ENCODE measurements around the gene CCDC188. TPM values are rescaled to one million over a fixed set of nuclear protein-coding genes. Genes with fewer than 3 reads are reported as not detected.
"Not testable (repeated sequence)": the region's sequence is repeated elsewhere in the genome, so short reads cannot be mapped to it uniquely, and the experiment has no call there.

CCDC188 gene
- total RNA-seq, 4 donors from 2014 or later: 2.1 TPM; not detected in 3

- H3K27ac ChIP-seq: no peak overlapping the region
- no peak for DNase-seq
These were observed 9.2 kb upstream of the CCDC188 start for GRCh38 chr22:20160041-20160440.

GRCh38 chr22:20159531-20159930 is 8.7 kb upstream of the CCDC188 start:
- H3K9me3 ChIP-seq, H3K27ac ChIP-seq, H3K4me3 ChIP-seq, H3K36me3 ChIP-seq, DNase-seq: not testable (repeated sequence)
- H3K4me1 ChIP-seq: peaks cover 0 to 11% (median 0%) of the 10 kb centered on the region in 3 donors
- intact Hi-C loops (cut with DNase I): loop anchor here (2.0 kb wide), 1 partner anchor 125 kb away; no protein-coding TSS in a partner anchor
- peaks cover 0 to 51% (median 0%) of the 10 kb centered on the region in 4 donors for H3K27me3 ChIP-seq
- WGBS, 2 donors: 80% methylated on average over 1 of the region's 14 CpGs; no CpG with 5 or more reads in 1 of the 2 donors

More at GRCh38 chr22:20160041-20160440, 9.2 kb upstream of the CCDC188 start:
- Histone ChIP-seq H3K36me3 (no peaks in the 10 kb centered on the region), H3K4me3 (no peak overlapping the region), H3K27me3 (peaks cover 0 to 46% (median 0%) of the 10 kb centered on the region in 4 donors), H3K9me3 (no peaks in the 10 kb centered on the region), H3K4me1 (peaks cover 0 to 11% (median 0%) of the 10 kb centered on the region in 3 donors)
- intact Hi-C loops (cut with DNase I): loop anchor here (10.0 kb wide), 1 partner anchor 65 kb away; no protein-coding TSS in a partner anchor
- TF ChIP-seq, protein P1, sequence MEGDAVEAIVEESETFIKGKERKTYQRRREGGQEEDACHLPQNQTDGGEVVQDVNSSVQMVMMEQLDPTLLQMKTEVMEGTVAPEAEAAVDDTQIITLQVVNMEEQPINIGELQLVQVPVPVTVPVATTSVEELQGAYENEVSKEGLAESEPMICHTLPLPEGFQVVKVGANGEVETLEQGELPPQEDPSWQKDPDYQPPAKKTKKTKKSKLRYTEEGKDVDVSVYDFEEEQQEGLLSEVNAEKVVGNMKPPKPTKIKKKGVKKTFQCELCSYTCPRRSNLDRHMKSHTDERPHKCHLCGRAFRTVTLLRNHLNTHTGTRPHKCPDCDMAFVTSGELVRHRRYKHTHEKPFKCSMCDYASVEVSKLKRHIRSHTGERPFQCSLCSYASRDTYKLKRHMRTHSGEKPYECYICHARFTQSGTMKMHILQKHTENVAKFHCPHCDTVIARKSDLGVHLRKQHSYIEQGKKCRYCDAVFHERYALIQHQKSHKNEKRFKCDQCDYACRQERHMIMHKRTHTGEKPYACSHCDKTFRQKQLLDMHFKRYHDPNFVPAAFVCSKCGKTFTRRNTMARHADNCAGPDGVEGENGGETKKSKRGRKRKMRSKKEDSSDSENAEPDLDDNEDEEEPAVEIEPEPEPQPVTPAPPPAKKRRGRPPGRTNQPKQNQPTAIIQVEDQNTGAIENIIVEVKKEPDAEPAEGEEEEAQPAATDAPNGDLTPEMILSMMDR (IDR thresholded peaks at IDR 0.05): no peak
- TF ChIP-seq POLR2A (IDR thresholded peaks at IDR 0.05): no peak
- WGBS, 2 donors: 60 to 74% methylated on average over 6 of the region's 10 CpGs

GRCh38 chr22:20159076-20159475 is 8.2 kb upstream of the CCDC188 start:
- no peak overlapping the region for H3K27ac ChIP-seq
- H3K27me3 ChIP-seq: peaks cover 0 to 55% (median 0%) of the 10 kb centered on the region in 4 donors
- intact Hi-C loops (cut with DNase I): loop anchor here (2.0 kb wide), 1 partner anchor 126 kb away; no protein-coding TSS in a partner anchor
- H3K4me3 ChIP-seq: no peak overlapping the region
- 20 to 40% methylated on average over 1 to 3 of the region's 9 CpGs for WGBS, 2 donors
- peaks cover 0 to 11% (median 0%) of the 10 kb centered on the region in 3 donors for H3K4me1 ChIP-seq
- no peak for DNase-seq
- TF ChIP-seq POLR2A (IDR thresholded peaks at IDR 0.05): no peak
- TF ChIP-seq, protein P1 (IDR thresholded peaks at IDR 0.05): no peak
- no peaks in the 10 kb centered on the region for H3K9me3 ChIP-seq
- no peaks in the 10 kb centered on the region for H3K36me3 ChIP-seq

DNA sequence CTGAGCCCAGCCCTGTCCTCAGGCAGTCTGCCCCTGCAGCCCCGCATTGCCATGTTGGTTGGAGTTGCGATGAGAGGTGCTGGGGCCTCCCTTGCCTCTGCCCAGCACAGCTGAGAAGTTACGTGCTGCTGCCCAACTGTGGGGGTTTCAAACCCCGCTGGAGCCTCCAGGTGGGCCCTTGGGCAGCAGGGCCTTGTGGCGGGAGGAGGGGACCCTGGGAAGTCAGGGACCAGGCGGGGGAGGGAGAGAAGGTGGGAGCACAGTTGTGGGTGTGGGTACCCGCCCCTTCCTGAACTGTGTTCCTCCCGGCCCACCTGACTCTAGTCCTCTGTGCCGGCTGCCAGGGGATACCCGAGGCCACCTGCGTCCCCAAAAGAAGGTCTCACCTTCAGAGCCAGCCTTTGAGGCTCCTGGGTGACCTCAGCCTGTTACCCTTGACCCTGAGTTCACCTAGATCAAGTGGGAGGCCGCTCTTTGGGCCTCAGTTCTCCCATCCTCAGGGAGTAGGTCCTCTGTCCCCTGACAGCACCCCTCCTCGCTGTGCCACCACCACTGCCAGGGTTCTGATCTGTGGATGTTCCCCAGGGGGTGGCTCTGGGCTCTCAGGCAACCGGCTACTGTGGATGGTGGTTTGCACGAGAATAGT is 7.7 kb upstream of the CCDC188 start:
- 83% methylated on average over 6 to 7 of the region's 15 CpGs for WGBS, 2 donors
- Histone ChIP-seq H3K27me3 (peaks cover 0 to 60% (median 0%) of the 10 kb centered on the region in 4 donors), H3K36me3 (no peaks in the 10 kb centered on the region), H3K9me3 (no peaks in the 10 kb centered on the region), H3K27ac (no peak overlapping the region), H3K4me1 (peaks cover 0 to 11% (median 0%) of the 10 kb centered on the region in 3 donors), H3K4me3 (no peak overlapping the region)
- intact Hi-C loops (cut with DNase I): loop anchor here (2.0 kb wide), 1 partner anchor 126 kb away; no protein-coding TSS in a partner anchor
- TF ChIP-seq, protein P1 (IDR thresholded peaks at IDR 0.05): no peak
- no peak for TF ChIP-seq POLR2A (IDR thresholded peaks at IDR 0.05)
- no peak for DNase-seq

DNA sequence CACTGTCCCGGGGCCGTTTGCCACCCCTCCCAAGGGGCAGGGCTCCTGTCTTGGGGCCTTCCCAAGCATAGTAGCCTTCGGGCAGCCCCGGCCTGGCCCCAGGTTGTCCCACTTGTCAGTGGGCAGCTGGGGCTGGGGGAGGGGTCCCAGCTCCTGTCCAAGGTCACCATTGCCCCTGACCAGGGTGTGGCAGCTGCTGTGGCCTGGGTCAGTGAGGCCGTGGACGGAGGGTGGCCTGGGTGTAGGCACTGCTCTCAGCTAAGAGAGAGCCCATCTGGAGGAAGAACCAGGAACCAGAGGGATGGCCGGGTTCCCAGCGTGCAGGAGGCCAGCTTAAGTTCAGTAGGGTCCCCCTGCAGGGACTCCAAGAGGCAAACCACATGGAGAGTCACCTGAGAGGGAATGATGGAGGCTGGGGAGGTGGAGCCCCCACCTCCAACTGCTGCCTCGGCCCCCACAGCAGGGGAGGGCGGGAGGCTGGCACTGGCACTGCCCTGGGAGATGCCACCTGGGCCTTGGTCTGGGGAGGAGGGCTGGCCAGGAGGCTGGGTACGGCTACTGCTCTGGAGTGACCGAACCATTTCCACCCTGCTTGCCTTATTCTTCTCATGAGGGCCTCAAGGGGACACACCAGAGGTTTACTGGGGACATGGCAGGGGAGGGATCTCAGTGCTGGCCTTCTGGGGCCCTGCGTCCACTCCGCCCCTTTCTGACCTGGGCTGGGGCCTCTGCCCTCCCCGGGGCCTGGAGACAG is 6.8 kb upstream of the CCDC188 start:
- H3K9me3 ChIP-seq: no peaks in the 10 kb centered on the region
- 100% methylated on average over 1 to 4 of the region's 15 CpGs for WGBS, 2 donors
- H3K36me3 ChIP-seq: no peaks in the 10 kb centered on the region
- peaks cover 0 to 60% (median 0%) of the 10 kb centered on the region in 4 donors for H3K27me3 ChIP-seq
- H3K4me1 ChIP-seq: peaks cover 0 to 11% (median 0%) of the 10 kb centered on the region in 3 donors
- DNase-seq: no peak
- intact Hi-C loops (cut with DNase I): loop anchor here (2.0 kb wide), 1 partner anchor 127 kb away; no protein-coding TSS in a partner anchor
- H3K27ac ChIP-seq: no peak overlapping the region
- TF ChIP-seq POLR2A (IDR thresholded peaks at IDR 0.05): no peak
- TF ChIP-seq, protein P1 (IDR thresholded peaks at IDR 0.05): no peak
- no peak overlapping the region for H3K4me3 ChIP-seq
